Posterior cingulate gyrus (tissue), 11 donors: Measurements from ENCODE around the gene DUOXA1.
"Not testable (repeated sequence)": the region's sequence is repeated elsewhere in the genome, so short reads cannot be mapped to it uniquely, and the experiment has no call there.

Experiments
- DNase-seq, 10 donors: peaks; one replicate each; pipeline versions ENCODE4 v3.0.0 to v3.0.0-alpha.2; 2020 to 2021; ENCODE audit warnings: mixed read lengths in 3 of 10
- intact Hi-C: fragments of 100-400 bp; cut with DNase I; formaldehyde crosslinking; loops from one replicate; pipeline ENCODE4 v1.15.1; 2023

Gene DUOXA1

GRCh38 chr15:45116482-45117307, 13.0 kb downstream of the DUOXA1 start:
- intact Hi-C loops, result no loop called here
- peak in 2 of 10 donors; percentile 75 to 82 for DNase-seq

DNA sequence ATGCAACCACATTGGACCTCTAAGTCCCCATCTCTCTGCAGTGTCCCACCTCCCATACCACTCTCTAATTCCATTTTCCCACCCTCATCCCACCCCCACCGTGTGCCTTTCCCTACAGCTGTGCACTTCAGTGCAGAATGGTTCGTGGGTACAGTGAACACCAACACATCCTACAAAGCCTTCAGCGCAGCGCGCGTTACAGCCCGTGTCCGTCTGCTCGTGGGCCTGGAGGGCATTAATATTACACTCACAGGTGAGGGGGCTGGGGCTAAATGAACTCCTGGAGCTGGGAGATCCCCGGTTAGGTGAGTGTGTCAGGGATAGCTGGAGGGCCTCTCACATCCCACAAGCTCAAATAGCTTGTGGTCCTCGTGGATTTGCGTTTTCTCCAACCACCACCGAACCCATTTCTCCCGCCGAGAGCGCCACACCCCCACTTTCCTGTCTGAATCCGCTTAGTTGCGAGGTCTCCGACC, 13.6 kb downstream of the DUOXA1 start:
- intact Hi-C loops, result no loop called here
- DNase-seq, result peak in 1 of 10 donors; percentile 39

DNA sequence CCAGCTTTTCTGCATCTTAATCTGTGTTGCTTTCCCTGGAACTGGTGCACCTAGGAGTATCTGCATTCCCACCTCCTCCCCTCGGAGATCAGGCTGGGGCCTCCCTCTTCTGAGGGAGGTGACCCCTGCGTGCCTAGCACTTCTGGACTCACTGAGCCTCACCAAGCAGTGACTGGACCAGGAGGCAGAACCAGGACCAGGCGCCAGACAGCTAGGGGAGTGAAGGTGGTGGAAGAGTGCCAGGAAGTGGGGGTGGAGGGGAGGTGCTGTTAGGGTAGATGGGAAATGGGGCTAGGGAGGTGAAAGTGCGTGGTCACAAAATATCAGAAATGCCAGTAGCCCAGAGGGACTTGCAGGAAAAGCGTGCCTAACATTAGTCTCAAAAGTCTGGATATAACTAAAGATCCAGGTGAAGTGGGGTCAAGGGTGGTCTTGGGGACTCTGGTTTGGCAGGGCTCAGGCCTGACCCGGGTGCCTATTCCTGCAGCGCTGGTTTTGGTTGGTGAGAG, 14.3 kb downstream of the DUOXA1 start:
- peak in 1 of 10 donors; percentile 68 for DNase-seq
- intact Hi-C loops, result no loop called here

- intact Hi-C loops, result no loop called here
- peak in 1 of 10 donors; percentile 65 for DNase-seq
These were observed 15.0 kb downstream of the DUOXA1 start for GRCh38 chr15:45114751-45115085.

GRCh38 chr15:45114076-45114750, 15.5 kb downstream of the DUOXA1 start, which contains the start of the genes DUOX2 and DUOXA2:
DUOX2 (minus strand) TSS chr15:45114172; CDS start chr15:45113411, 761 bp downstream.
DUOXA2 (plus strand) TSS chr15:45114326; CDS start chr15:45114606, 280 bp downstream.
- intact Hi-C loops, result no loop called here
- peak in 2 of 10 donors; percentile 63 to 73 for DNase-seq

- intact Hi-C loops, result no loop called here
These were observed 16.2 kb downstream of the DUOXA1 start for GRCh38 chr15:45113380-45113990.

DNA sequence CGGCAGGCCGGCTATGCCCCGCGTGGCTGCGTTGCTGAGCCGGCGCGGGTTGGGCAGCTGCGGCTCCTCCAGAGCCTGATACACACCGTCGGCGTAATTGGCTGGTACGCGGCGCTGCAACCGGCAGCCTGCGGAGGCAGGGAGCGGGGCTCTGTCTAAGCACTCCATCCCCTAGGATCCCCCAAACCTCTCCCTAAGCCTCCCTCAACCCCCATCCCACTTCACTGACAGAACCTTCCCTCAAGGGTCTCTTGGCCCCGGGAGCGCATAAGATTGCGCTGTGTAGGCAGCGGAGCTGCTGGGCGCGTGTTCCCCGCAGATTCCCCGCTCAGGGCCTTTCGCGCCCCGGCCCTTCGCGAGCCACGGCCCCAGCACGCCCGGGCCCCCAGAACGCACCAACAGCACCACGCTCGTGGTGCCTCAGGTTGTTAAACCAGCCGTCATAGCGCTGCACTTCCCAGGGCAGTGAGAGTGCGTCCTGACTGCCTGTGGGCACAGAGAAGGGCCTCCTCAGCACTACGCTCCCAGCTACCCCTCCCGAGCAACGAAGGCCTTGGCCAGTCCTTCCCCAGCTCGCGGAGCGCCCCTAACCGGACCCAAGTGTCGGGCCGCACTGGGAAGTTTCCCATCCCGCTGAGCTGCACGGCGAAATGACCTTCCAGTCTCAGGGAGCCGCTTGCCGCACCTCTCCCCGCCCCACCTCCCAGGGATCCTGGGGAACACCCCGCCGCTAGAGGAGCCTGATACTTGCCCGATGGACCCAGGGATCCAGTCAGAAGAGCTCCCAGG, 16.9 kb downstream of the DUOXA1 start:
- intact Hi-C loops, result no loop called here
- DNase-seq, result peak in 2 of 10 donors; percentile 70 to 79

More at GRCh38 chr15:45113380-45113990, 16.2 kb downstream of the DUOXA1 start:
- DNase-seq, result peak in 1 of 10 donors; percentile 39

DNA sequence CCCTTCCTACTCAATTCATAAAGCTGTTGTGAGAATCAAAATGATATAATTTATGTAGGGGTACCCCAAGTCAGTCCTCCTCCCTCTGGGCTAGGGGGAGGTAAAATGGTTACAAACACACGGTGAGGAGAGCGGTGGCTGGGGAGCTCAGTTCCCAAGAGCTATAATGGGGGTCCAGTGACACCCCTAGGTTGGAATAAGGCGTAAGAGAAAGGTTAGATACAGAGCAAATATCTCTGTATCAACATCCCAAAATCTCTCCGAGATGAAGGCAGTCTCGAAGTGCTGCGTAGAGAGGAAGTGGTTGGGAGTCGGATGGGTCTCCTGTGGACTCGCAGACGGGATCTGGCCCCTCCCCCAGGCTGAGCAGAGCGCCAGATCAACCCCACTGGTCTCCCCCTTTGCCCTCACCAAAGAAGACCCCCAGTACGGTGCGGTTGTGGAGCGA, 17.5 kb downstream of the DUOXA1 start:
- intact Hi-C loops, result no loop called here

GRCh38 chr15:45111390-45112142, 18.1 kb downstream of the DUOXA1 start:
- peak in 2 of 10 donors; percentile 64 to 79 for DNase-seq
- intact Hi-C loops, result no loop called here

More for the DNA sequence above, 17.5 kb downstream of the DUOXA1 start:
- DNase-seq, result no peak

- intact Hi-C loops, result no loop called here
- DNase-seq, result peak in 1 of 10 donors; percentile 15
These were observed 19.3 kb downstream of the DUOXA1 start for GRCh38 chr15:45110256-45110820.

DNA sequence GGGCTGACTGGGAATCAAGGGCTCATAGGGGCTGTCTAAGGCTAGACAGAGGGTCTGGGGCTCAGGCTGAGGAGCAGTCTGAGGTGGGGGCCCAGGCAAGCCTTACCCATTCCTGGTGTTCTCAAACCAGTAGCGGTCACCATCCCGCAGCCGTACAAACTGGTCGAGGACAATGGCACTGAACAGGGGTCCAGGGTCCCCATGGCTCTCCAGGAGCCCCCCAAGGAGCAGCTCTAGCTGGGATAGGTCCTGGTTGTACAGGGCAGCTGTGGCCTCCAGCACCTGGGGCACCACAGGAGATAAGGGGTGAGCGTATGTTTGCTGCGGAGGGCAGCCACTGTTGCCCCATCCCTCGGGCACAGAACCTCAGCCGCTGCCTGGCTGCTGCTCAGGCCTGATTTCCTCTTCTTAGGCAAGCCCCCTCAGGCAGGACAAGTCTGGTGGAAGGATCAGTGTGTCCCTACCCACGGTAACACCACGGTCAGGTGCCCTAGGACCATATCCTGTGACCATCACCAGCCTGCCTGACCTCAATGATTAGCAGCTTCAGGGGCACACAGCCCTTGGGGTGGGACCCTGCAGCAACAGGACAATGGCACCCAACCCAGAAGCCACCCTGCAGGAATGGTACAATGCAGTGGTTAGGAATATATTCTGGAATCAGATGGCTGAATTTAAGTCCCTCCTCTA, 21.6 kb downstream of the DUOXA1 start:
- peak in 1 of 10 donors; percentile 70 for DNase-seq
- intact Hi-C loops, result no loop called here

DNA sequence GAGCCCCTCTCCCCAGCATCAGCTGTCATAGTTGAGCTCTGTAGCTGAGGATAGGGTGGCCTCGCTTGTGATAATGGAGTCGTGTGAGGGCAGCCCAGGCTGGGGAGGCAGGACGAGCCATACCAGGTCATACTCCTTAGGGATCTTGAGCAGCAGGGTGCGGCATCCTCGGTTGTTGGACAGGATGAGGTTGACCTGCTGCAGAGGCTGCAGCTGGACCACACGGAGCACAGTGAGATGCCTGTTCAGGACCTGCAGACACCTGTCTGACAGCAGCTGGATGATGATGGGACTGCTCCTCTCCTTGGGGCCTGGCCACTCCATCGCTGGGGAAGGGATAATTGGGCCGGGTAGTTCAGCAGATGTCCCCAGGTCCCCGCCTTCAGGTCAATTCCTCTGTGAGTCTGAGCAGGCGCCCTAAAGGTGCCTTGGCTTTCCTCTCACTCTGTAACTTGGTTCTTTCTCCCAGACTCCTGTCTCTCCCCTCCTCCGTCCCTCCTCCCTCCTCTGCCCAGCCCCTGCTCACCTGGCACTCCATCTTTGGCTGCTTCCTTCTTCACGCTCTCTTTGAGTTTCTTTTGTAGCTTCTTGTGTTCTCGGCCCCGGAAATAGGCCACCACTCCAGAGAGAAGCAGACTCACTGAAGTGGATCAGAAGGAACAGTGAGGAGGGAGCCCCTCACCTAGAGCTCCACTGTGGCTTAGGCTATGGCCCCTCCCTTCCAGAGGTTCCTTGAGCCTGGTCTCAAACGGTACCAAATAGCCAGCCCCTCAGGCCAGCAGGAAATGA, 23.5 kb downstream of the DUOXA1 start:
- DNase-seq, result no peak
- intact Hi-C loops, result no loop called here

- DNase-seq, result no peak
These were observed 24.1 kb downstream of the DUOXA1 start for GRCh38 chr15:45105586-45105985.

GRCh38 chr15:45104170-45104569, 25.5 kb downstream of the DUOXA1 start:
- intact Hi-C loops, DNase-seq: not testable (repeated sequence)

More at GRCh38 chr15:45105586-45105985, 24.1 kb downstream of the DUOXA1 start:
- intact Hi-C loops, result no loop called here

DNA sequence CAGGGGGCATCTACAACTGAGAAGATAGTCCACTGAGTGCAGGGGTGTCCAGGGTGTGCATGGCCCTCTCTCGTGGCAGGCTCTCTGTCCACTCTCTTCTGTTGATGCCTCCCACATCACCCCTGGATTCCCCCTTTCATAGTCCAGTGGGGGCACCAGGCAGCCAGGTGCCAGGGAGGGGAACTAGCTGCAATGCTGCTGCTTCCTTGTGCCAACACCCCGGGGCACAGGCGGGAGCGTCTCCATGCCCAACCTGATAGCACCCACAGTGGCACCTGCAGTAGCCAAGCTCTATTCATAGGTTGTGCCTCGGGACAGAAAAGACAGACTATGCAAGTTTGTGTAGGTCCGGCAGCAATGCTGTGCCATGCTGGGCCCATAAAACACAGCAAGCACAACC, 27.5 kb downstream of the DUOXA1 start:
- intact Hi-C loops, result no loop called here
- DNase-seq, result peak in 1 of 10 donors; percentile 40

GRCh38 chr15:45101749-45102148, 27.9 kb downstream of the DUOXA1 start:
- peak in 2 of 10 donors; percentile 37 to 62 for DNase-seq
- intact Hi-C loops, result no loop called here
